HG03108 (cell line): ENCODE results near the gene KISS1R.
"Not testable (repeated sequence)": the region's sequence is repeated elsewhere in the genome, so short reads cannot be mapped to it uniquely, and the experiment has no call there.

ENCODE experiments used
- ATAC-seq: cut with Tn5 transposase; IDR thresholded peaks from one replicate; pipeline ENCODE4 v1.9.1; 2021; ENCODE audit warnings: moderate library complexity; ENCODE audit not compliant: unreplicated experiment

The KISS1R gene

GRCh38 chr19:952049-952679 is 35.0 kb downstream of the KISS1R start:
- no peak for ATAC-seq

GRCh38 chr19:952680-953444 is 35.7 kb downstream of the KISS1R start:
- no peak for ATAC-seq

GRCh38 chr19:953445-954271 is 36.5 kb downstream of the KISS1R start:
- no peak for ATAC-seq

- no peak for ATAC-seq
Observed at GRCh38 chr19:954272-954671, 37.1 kb downstream of the KISS1R start.

- ATAC-seq: peak; percentile 34
Observed at GRCh38 chr19:954672-955494, 37.8 kb downstream of the KISS1R start.

GRCh38 chr19:955803-956765 is 39.0 kb downstream of the KISS1R start:
- no peak for ATAC-seq

- no peak for ATAC-seq
Observed at GRCh38 chr19:956766-957440, 39.8 kb downstream of the KISS1R start.

- ATAC-seq: not testable (repeated sequence)
Observed at GRCh38 chr19:957578-957977, 40.4 kb downstream of the KISS1R start.

GRCh38 chr19:958967-959855 is 42.1 kb downstream of the KISS1R start:
- ATAC-seq: no peak

GRCh38 chr19:960020-960419 is 42.9 kb downstream of the KISS1R start:
- no peak for ATAC-seq

- ATAC-seq: no peak
Observed at GRCh38 chr19:960601-960938, 43.4 kb downstream of the KISS1R start.

- ATAC-seq: no peak
Observed at GRCh38 chr19:961866-962620, 44.9 kb downstream of the KISS1R start.

- no peak for ATAC-seq
Observed at GRCh38 chr19:962683-963400, 45.7 kb downstream of the KISS1R start.

- ATAC-seq: no peak
Observed at GRCh38 chr19:963486-963951, 46.4 kb downstream of the KISS1R start.

GRCh38 chr19:964116-964520 is 47.0 kb downstream of the KISS1R start:
- ATAC-seq: no peak

- no peak for ATAC-seq
Observed at GRCh38 chr19:964761-965694, 47.9 kb downstream of the KISS1R start.
